ENCODE measurements around the gene ACP3.

The ACP3 gene

DNA sequence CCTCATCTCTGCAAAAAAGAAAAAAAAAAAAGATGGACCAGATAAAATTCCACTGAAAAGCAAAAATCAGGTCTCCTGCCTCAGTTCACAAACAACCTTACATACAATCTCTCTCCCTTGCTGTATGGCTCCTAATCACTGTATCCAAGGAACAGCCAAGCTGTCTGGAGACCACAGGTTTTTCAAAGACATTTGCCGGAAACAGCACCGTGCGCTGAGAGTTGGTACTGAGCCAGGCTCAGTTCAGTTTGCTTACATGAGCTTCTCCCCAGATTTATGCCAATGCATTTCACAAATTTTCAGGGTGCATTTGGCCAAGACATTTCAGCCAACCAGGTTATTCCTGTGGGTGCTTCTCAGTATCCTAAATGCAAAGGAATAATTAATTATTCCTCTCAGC lies 4.1 kb downstream of the ACP3 start:
- H3K4me1 ChIP-seq (ENCODE audit: control insufficient read depth in 1 of 2, insufficient read depth in 2 of 2, low read length in 2 of 2), result peaks cover 0 to 10% of the 10 kb centered on the region in 2 donors
- H3K27ac ChIP-seq (ENCODE audit: low read length), result no peak overlapping the region
- no peaks in the 10 kb centered on the region for H3K36me3 ChIP-seq (ENCODE audit: control insufficient read depth in 1 of 2, insufficient read depth in 2 of 2, low read length in 2 of 2)
- H3K4me3 ChIP-seq (ENCODE audit: low read depth in 1 of 2, low read length in 2 of 2), result no peak overlapping the region
- H3K27me3 ChIP-seq (ENCODE audit: low read depth, low read length), result no peaks in the 10 kb centered on the region
- no peaks in the 10 kb centered on the region for H3K9me3 ChIP-seq (ENCODE audit: control insufficient read depth in 1 of 2, low read length in 2 of 2)

GRCh38 chr3:132325103-132325606 lies 7.9 kb downstream of the ACP3 start:
- Histone ChIP-seq H3K9me3 (ENCODE audit: control insufficient read depth in 1 of 2, low read length in 2 of 2) (no peaks in the 10 kb centered on the region), H3K4me1 (ENCODE audit: control insufficient read depth in 1 of 2, insufficient read depth in 2 of 2, low read length in 2 of 2) (no peaks in the 10 kb centered on the region), H3K4me3 (ENCODE audit: low read depth in 1 of 2, low read length in 2 of 2) (no peak overlapping the region), H3K27ac (ENCODE audit: low read length) (no peak overlapping the region), H3K27me3 (ENCODE audit: low read depth, low read length) (no peaks in the 10 kb centered on the region), H3K36me3 (ENCODE audit: control insufficient read depth in 1 of 2, insufficient read depth in 2 of 2, low read length in 2 of 2) (no peaks in the 10 kb centered on the region)

DNA sequence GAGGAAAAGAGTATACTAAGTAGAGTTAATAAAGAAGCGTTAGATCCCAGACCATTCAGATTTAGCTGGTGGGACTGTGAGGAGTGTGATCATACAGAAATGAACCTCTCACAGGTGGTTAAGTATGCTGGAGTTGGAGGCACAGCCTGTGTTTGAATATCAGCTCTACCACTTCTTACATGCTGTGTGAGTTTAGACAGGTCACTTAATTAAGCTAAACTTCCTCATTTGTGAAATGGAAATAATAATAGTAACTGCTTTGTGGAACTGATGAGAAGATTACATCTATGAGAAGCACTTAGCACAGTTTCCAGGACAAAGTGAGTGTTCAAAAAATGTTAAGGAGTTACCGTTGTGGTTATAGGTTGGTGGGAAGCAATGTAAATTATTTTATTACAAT lies 8.4 kb downstream of the ACP3 start:
- Histone ChIP-seq H3K4me3 (ENCODE audit: low read depth in 1 of 2, low read length in 2 of 2) (no peak overlapping the region), H3K9me3 (ENCODE audit: control insufficient read depth in 1 of 2, low read length in 2 of 2) (no peaks in the 10 kb centered on the region), H3K27me3 (ENCODE audit: low read depth, low read length) (no peaks in the 10 kb centered on the region), H3K36me3 (ENCODE audit: control insufficient read depth in 1 of 2, insufficient read depth in 2 of 2, low read length in 2 of 2) (no peaks in the 10 kb centered on the region), H3K27ac (ENCODE audit: low read length) (no peak overlapping the region), H3K4me1 (ENCODE audit: control insufficient read depth in 1 of 2, insufficient read depth in 2 of 2, low read length in 2 of 2) (no peaks in the 10 kb centered on the region)

- no peaks in the 10 kb centered on the region for H3K36me3 ChIP-seq (ENCODE audit: control insufficient read depth in 1 of 2, insufficient read depth in 2 of 2, low read length in 2 of 2)
- H3K4me1 ChIP-seq (ENCODE audit: control insufficient read depth in 1 of 2, insufficient read depth in 2 of 2, low read length in 2 of 2), result no peaks in the 10 kb centered on the region
- no peaks in the 10 kb centered on the region for H3K27me3 ChIP-seq (ENCODE audit: low read depth, low read length)
- no peak overlapping the region for H3K4me3 ChIP-seq (ENCODE audit: low read depth in 1 of 2, low read length in 2 of 2)
- H3K27ac ChIP-seq (ENCODE audit: low read length), result no peak overlapping the region
- H3K9me3 ChIP-seq (ENCODE audit: control insufficient read depth in 1 of 2, low read length in 2 of 2), result no peaks in the 10 kb centered on the region
Measured at GRCh38 chr3:132326251-132326650, 9.0 kb downstream of the ACP3 start.

DNA sequence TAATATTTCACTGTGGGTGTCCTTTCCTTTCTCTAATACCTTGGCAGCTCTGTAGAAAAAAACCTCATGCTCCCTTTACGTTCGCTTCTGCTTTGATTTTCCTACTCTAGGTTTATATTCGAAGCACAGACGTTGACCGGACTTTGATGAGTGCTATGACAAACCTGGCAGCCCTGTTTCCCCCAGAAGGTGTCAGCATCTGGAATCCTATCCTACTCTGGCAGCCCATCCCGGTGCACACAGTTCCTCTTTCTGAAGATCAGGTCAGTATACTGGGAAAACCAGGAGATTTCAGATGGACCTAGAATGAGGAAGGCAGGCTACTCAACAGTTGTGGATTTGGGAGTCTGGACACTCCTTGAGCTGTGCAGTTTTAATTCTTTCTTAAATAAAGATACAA lies 14.9 kb downstream of the ACP3 start:
- Histone ChIP-seq H3K4me1 (ENCODE audit: control insufficient read depth in 1 of 2, insufficient read depth in 2 of 2, low read length in 2 of 2) (no peaks in the 10 kb centered on the region), H3K27ac (ENCODE audit: low read length) (no peak overlapping the region), H3K4me3 (ENCODE audit: low read depth in 1 of 2, low read length in 2 of 2) (no peak overlapping the region), H3K27me3 (ENCODE audit: low read depth, low read length) (no peaks in the 10 kb centered on the region), H3K9me3 (ENCODE audit: control insufficient read depth in 1 of 2, low read length in 2 of 2) (no peaks in the 10 kb centered on the region), H3K36me3 (ENCODE audit: control insufficient read depth in 1 of 2, insufficient read depth in 2 of 2, low read length in 2 of 2) (no peaks in the 10 kb centered on the region)

- H3K4me1 ChIP-seq (ENCODE audit: control insufficient read depth in 1 of 2, insufficient read depth in 2 of 2, low read length in 2 of 2), result no peaks in the 10 kb centered on the region
- no peak overlapping the region for H3K4me3 ChIP-seq (ENCODE audit: low read depth in 1 of 2, low read length in 2 of 2)
- H3K9me3 ChIP-seq (ENCODE audit: control insufficient read depth in 1 of 2, low read length in 2 of 2), result no peaks in the 10 kb centered on the region
- H3K27ac ChIP-seq (ENCODE audit: low read length), result no peak overlapping the region
- H3K36me3 ChIP-seq (ENCODE audit: control insufficient read depth in 1 of 2, insufficient read depth in 2 of 2, low read length in 2 of 2), result no peaks in the 10 kb centered on the region
- H3K27me3 ChIP-seq (ENCODE audit: low read depth, low read length), result no peaks in the 10 kb centered on the region
Measured at GRCh38 chr3:132332508-132332907, 15.3 kb downstream of the ACP3 start.

GRCh38 chr3:132341746-132342145 lies 24.5 kb downstream of the ACP3 start:
- no peak overlapping the region for H3K4me3 ChIP-seq (ENCODE audit: low read depth in 1 of 2, low read length in 2 of 2)
- no peaks in the 10 kb centered on the region for H3K36me3 ChIP-seq (ENCODE audit: control insufficient read depth in 1 of 2, insufficient read depth in 2 of 2, low read length in 2 of 2)
- no peaks in the 10 kb centered on the region for H3K27me3 ChIP-seq (ENCODE audit: low read depth, low read length)
- no peak overlapping the region for H3K27ac ChIP-seq (ENCODE audit: low read length)
- no peaks in the 10 kb centered on the region for H3K9me3 ChIP-seq (ENCODE audit: control insufficient read depth in 1 of 2, low read length in 2 of 2)
- H3K4me1 ChIP-seq (ENCODE audit: control insufficient read depth in 1 of 2, insufficient read depth in 2 of 2, low read length in 2 of 2), result no peaks in the 10 kb centered on the region

DNA sequence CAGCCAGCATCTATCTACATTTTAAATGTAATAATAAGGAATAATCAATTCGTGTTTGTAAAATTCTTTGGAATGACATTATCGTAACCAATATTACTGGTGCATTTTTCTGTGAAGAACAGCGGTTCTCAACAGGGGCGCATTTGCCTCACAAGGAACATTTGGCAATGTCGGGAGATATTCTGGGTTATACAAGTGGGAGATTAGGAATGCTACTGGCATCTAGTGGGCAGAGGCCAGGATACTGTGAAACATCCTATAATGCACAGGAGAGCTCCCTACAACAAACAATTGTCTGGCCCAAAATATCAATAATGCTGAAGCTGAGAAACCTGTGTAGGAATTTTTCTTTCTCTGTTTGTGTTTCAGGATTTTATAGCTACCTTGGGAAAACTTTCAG lies 25.0 kb downstream of the ACP3 start:
- Histone ChIP-seq H3K9me3 (ENCODE audit: control insufficient read depth in 1 of 2, low read length in 2 of 2) (no peaks in the 10 kb centered on the region), H3K27ac (ENCODE audit: low read length) (no peak overlapping the region), H3K4me1 (ENCODE audit: control insufficient read depth in 1 of 2, insufficient read depth in 2 of 2, low read length in 2 of 2) (no peaks in the 10 kb centered on the region), H3K36me3 (ENCODE audit: control insufficient read depth in 1 of 2, insufficient read depth in 2 of 2, low read length in 2 of 2) (no peaks in the 10 kb centered on the region), H3K4me3 (ENCODE audit: low read depth in 1 of 2, low read length in 2 of 2) (no peak overlapping the region), H3K27me3 (ENCODE audit: low read depth, low read length) (no peaks in the 10 kb centered on the region)

GRCh38 chr3:132342610-132343009 lies 25.4 kb downstream of the ACP3 start:
- no peaks in the 10 kb centered on the region for H3K36me3 ChIP-seq (ENCODE audit: control insufficient read depth in 1 of 2, insufficient read depth in 2 of 2, low read length in 2 of 2)
- H3K27ac ChIP-seq (ENCODE audit: low read length), result no peak overlapping the region
- no peaks in the 10 kb centered on the region for H3K4me1 ChIP-seq (ENCODE audit: control insufficient read depth in 1 of 2, insufficient read depth in 2 of 2, low read length in 2 of 2)

GRCh38 chr3:132343018-132343612 lies 25.9 kb downstream of the ACP3 start:
- Histone ChIP-seq H3K27me3 (ENCODE audit: low read depth, low read length) (no peaks in the 10 kb centered on the region), H3K4me3 (ENCODE audit: low read depth in 1 of 2, low read length in 2 of 2) (no peak overlapping the region), H3K36me3 (ENCODE audit: control insufficient read depth in 1 of 2, insufficient read depth in 2 of 2, low read length in 2 of 2) (no peaks in the 10 kb centered on the region), H3K4me1 (ENCODE audit: control insufficient read depth in 1 of 2, insufficient read depth in 2 of 2, low read length in 2 of 2) (no peaks in the 10 kb centered on the region), H3K27ac (ENCODE audit: low read length) (no peak overlapping the region), H3K9me3 (ENCODE audit: control insufficient read depth in 1 of 2, low read length in 2 of 2) (no peaks in the 10 kb centered on the region)

More at GRCh38 chr3:132342610-132343009, 25.4 kb downstream of the ACP3 start:
- H3K27me3 ChIP-seq (ENCODE audit: low read depth, low read length), result no peaks in the 10 kb centered on the region
- no peak overlapping the region for H3K4me3 ChIP-seq (ENCODE audit: low read depth in 1 of 2, low read length in 2 of 2)
- no peaks in the 10 kb centered on the region for H3K9me3 ChIP-seq (ENCODE audit: control insufficient read depth in 1 of 2, low read length in 2 of 2)

GRCh38 chr3:132344666-132345280 lies 27.6 kb downstream of the ACP3 start:
- H3K4me1 ChIP-seq (ENCODE audit: control insufficient read depth in 1 of 2, insufficient read depth in 2 of 2, low read length in 2 of 2), result no peaks in the 10 kb centered on the region
- H3K4me3 ChIP-seq (ENCODE audit: low read depth in 1 of 2, low read length in 2 of 2), result no peak overlapping the region
- H3K9me3 ChIP-seq (ENCODE audit: control insufficient read depth in 1 of 2, low read length in 2 of 2), result no peaks in the 10 kb centered on the region
- H3K27me3 ChIP-seq (ENCODE audit: low read depth, low read length), result no peaks in the 10 kb centered on the region
- H3K27ac ChIP-seq (ENCODE audit: low read length), result no peak overlapping the region
- H3K36me3 ChIP-seq (ENCODE audit: control insufficient read depth in 1 of 2, insufficient read depth in 2 of 2, low read length in 2 of 2), result peaks cover 0 to 3% of the 10 kb centered on the region in 2 donors
